HG03439 (cell line): ENCODE data around the gene FBN1.

Experiments used
- ATAC-seq: cut with Tn5 transposase; IDR thresholded peaks from one replicate; pipeline ENCODE4 v1.9.1; 2021; ENCODE audit warnings: mild to moderate bottlenecking, moderate library complexity; ENCODE audit not compliant: unreplicated experiment

FBN1 gene

DNA sequence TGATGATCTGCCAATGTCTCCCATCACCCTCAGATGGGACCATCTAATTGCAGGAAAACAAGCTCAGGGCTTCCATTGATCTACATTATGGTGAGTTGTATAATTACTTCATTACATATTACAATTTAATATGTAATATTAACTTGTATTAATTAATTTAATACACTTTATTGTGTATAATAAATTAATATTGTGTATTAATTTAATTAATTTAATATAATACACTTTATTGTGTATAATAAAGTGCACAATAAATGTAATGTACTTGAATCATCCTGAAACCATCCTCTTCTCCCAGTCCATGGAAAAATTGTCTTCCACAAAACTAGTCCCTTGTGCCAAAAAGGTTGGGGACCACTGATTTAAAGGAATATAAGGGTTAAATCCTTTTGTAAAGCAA is 123.4 kb downstream of the FBN1 start:
- no peak for ATAC-seq

DNA sequence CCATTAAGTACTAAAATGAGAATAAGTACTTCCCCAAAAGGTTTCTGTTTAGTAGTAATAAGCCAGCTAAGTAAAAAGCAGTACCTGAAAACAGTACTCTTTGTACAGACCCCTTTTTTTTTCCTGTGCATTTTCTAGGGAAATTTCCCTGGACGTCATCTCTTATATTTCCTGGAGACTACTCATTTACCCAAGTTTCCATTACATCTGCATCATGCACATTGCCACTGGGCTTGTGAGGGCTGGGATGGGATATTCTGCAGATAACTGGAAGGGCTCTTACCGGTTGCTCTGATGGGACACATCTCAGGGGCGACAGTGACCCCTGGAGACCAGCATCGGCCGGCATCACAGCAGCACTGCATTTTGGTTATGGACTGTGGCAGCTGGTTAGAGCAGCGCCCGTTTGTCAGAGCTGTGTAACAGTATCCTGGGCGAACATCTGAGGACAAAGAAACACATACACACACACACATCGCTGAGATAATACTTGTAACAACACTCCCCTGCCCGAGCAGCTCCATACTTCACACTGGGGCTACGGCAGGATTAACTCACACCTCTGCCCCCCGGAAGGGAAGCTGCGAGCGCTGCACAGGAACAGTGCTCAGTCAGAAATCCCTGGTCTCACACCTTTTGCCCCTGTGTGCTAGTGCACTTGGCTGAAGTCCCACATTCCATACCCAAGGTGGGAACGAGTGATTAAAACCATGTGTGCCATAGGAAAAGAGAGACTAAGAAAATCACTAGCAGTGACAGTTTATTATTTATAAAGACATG is 124.9 kb downstream of the FBN1 start:
- no peak for ATAC-seq

DNA sequence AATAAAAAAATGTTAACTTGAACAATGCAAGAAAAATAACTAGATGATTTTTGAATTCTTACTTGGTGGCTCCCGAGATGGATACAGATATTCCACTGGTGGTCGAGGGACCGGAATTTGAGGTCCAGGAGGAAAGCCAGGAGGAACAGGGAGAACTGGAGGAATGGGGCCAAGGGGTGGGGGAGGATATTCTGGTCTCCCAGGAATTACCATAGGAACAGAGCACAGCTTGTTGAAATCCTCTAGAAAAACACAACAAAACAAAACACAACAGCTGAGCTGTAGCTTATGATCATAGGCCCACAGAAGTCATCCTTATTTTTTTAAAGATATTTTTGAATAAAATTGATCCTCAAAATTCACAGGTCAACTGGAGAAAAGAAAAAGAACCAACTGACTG is 129.4 kb downstream of the FBN1 start:
- ATAC-seq = no peak

DNA sequence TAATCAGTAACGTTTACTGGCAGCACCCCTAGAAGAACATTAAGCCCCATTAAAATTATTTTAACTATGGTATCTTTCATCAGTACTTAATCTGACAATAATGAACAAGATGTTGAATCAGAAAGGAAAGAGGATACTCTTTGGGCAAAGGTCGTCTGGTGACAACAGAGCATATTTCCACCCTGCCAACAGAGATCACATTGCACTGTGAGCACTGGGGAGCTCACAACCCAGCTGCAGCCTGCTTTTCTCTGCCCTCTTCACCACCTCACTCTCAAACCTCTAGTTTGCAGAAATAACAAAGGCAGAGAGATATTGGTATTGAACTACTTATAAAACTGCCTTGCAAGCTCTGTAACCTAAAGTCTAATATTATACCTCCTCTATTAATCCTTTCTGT is 130.0 kb downstream of the FBN1 start:
- no peak for ATAC-seq

DNA sequence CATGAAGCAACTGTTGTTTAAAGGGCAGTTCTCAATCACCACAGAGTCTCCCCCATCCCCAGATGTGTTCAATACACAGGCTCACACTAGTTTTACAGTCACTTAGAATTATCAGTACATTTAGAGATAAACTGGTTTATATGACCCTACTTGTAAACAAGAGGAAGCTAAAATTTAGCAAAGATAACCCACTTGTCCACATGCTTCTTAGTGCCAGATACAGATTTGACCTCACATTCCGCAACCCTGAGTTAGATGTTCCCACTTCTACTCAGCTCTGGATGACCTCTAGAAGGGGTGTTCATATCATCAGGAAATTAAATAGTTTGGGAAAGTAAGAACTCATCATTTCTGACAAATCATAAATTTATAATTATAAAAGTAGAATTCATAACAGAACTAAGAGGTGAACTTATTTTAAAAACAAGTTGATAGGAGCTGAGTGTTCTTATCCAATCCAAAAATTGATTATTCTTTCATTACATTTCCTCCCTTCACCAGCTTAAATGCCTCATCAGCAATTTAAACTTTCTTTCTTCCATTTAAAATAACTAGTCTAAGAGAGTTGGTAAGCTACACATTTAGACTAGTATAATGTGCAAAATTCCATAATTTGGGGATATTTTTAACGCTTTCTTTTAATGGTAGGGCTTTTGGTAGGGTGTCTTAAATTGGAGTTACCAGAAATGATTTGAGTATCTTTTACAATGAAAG is 131.2 kb downstream of the FBN1 start:
- no peak for ATAC-seq

DNA sequence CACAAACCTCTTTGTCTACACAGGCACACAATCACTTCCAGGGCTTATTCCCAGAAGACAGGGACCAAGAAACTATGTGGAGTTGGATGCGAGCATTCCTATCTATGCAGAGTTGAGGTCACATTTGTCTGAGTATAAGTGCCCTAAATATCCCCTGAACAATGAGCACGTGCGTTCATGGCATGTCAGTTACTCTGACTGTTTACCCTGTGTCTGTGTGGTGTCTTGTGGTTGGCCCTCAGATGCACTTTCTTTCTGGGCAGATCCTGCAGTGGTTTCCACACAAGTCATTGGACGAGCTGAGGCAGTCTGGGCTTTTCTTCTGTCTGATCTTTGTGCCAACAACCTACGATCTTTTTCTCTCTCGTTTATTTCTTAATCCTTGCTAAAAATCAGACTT is 134.5 kb downstream of the FBN1 start:
- ATAC-seq = no peak

DNA sequence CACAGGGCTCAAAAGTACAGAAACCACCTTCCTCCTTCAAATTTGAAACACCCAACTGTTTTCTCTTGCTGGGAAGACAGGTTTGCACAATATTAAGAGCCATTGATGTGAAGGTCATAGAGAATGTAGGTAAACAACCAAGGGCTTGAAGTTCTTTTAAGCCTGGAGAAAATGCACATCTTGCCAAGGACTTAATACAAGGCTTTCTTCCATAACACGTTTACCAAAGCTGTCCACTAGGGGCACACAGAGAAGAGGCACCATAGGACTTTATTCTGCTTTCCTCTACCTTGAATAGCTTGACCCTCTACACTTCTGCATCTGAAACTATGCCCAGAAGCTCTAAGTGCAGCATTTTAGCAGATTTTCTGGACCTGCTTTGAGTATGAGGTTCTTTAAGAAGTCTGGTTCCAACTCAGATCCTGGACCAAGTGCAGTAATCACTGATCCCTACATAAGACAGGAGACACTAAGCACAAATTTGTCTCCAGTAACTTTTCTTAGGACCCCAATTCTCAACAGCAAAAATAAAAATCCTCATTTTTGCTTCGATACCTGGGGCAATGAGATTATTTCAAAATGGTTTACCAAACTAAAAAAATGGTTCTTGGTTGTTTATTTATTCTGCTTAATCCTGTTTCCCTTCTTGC is 138.0 kb downstream of the FBN1 start:
- peak; percentile 84 for ATAC-seq

DNA sequence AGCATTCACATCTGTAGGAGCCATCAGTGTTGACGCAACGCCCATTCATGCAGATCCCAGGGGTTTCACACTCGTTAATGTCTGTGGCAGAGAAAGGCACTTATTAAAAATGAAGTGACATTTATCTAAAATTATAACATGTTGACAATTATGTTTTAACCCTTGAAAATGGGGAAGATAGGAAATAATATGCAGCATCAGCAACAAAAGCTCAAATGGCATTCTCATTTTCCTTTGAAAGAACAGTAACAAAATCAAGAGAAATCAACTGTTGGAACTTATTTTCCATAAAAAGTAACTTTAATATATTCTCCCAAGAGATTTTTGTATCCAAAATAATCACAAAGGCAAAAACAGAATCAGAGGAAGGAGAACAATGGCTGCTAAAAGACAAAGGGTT is 140.4 kb downstream of the FBN1 start:
- no peak for ATAC-seq

DNA sequence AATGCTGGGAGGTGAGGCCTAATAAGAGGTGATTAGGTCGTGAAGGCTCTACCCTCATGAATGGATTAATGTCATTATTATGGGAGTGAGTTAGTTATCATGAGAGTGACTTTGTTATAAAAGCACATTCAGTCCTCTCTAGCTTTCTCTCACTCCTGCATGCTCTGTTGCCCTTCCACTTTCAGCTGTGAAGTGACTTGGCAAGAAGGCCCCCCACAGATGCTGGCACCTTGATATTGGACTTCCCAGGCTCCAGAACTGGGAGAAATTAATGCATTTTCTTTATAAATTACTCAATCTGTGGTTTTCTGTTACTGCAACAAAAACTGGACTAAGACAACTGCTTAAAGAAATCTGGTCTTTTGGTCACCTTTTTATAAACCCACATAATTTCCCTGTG is 144.3 kb downstream of the FBN1 start:
- peak; percentile 49 for ATAC-seq

DNA sequence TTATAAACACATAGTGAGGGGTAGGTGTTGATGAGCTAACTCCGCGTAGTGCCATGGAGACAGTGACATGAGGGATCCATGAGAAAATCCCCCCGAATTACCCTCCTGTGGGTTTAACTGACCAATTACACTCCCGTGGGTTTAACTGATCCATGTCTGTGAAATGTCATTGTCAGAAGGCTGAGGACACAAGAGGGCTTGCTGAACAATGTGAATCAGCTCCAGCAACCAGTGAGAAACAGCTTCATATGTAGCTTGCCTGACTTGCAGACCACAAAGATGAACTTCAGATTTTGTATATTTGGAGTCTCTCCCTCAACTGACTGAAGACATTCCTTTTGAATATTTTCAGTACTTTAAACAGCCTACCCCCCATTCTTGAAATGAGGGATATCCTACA is 144.9 kb downstream of the FBN1 start:
- no peak for ATAC-seq

DNA sequence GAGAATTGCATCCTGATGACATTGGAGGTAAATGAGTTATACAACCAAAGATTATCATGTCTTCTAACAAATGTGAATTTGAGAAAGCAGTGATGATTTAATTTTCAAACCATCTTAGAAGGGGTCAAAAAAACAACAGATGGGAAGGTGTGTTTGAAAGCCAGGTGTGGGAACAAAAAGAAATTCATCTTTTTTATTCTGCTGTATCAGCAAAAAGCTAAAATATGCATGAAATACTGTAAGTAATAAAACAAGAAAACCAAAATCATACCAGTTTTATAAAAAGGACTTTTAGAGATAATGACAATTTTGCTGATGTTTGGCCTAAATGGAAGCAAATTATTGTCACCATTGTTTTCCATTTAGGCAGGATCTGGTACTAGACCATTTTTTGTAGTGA is 145.5 kb downstream of the FBN1 start:
- no peak for ATAC-seq

DNA sequence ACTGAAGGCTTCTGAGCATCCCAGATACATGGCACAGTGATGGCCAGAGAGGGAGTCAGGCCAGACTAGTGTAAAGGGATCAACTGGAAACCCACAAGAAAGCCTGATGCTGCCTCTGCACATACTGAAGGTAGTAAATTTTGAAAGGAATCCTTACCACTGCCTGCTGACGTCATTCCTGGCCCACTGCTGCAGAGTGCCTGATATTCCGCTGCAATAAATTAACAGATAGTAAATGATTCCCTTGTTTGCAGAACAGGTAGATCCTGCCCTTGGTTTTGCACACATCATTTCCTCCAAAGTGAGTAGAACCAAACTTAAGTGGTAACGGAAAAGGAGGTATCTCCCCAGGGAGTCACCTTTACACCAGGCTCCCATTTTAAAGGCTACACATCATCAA is 146.7 kb downstream of the FBN1 start:
- no peak for ATAC-seq

DNA sequence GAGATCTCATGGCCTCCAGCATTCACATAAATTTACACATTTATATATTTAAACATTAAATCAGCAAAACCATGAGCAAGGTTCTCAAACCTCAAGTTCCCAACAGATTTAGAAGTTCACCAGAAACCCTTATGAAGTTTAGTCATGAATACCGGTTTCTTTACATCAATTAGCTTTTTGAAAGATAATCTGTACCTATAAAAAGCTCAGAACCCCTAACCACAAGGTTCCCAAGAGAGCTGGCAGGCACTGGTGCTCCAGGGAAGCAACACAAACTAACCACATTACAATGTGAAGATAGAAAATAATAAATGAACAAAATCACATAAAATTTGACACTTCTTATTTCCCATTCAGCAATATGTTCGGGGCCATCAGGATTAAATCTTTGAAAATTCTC is 150.9 kb downstream of the FBN1 start:
- no peak for ATAC-seq

DNA sequence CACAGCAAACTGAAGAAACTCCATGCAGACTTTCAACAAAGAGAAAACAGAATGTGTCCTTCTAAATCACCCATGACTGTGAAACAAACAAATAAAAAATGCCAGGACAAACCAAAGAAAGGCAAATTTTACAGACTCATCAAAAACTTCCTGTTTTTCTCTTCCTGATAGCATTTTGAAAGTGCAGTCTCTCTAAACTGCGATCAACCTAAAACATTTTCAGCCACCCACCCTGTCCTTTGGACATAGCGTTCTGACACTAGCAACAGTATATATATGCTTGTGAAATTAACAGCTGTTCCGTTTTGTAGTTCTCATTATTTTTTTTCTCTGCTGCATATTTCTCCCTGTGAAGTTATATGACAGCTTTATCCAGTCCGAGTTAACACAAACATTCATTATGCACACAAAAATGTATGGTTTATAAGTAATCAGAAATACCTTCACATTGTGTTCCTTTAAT is 151.7 kb downstream of the FBN1 start:
- no peak for ATAC-seq

DNA sequence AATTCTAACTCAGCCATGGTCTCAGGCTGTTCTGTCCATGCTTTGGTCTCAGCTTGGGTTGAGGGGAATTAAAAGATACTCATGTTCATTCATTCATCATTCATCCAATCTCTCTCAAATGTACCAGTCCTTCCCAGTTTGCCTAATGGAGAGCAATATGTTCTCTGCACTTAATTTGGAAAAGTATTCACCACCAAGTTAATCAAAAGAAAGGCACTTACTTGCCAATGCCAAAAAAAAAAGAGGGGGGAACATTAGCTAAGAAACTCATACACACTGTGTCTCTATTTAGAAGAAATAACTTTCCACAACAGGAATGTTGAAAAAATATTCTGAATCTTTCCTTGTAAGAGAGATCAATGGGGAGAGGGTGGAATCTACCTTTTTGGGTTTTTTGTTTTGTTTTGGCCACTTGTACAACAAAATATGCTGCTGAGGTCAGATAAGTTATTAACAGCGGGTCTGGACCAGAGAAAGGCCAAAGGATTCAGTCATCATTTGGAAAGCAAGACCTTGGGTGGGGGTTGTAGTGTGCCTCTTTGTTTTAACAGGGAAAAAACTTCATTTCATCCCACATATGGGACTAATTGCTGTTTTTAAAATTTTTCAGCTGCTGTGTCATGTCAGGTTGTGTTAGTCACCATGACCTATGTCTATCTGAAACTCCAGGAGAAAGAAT is 152.3 kb downstream of the FBN1 start:
- ATAC-seq = no peak

DNA sequence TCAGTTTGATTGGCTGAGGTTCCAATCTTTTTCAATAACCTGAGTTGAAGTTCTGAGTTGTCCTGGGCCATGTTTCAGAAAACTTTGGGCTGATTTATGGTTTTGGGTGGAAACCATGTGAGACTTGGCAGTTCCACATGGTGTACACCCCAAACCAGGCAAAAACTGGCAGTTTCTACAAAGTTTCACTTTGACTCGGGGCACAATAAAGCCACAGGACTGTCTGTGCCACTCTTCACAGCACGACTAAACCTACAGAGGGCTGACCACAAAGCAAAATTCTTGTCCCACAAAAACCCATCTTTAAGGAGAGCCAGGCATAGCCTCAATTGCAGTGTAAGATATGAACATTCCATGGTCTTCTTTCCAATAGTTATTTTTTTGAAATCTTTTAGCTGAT is 159.3 kb downstream of the FBN1 start:
- ATAC-seq = no peak

DNA sequence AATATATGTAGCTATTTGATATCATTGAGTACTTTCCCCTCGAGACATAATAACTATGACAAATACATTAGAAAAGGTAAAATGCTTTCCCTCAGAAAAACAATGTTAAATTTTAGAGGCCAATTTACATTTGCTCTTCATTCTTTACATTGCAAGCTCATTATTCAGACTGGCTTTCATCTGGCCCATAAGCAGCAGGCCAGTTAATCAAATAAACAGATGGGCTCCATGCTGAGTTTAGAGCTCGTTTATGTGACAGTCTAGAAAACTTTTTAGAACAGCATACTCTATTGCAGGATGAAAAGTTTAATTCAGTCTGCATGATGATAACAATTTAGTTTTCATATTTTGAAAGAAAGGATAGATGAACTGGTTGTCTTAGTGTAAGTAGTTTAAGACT is 163.7 kb downstream of the FBN1 start:
- no peak for ATAC-seq

DNA sequence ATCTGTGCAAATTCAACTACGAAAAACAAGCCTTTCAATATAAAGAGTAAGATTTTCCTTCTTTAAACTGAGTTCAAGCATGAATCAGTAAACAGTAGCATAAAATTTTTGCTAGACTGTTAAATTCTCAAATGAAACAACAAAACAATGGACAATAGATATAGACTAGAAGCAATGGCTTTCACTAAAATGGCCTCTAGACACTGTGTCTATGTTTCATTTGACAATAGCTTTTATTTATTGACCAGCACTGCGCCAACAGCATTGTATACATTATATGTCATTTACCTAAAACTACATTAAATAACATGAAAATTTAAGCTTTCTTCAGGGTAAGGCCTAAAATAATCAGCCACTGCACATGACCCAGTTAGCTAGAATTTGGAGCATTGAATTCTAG is 165.8 kb downstream of the FBN1 start:
- ATAC-seq = no peak

DNA sequence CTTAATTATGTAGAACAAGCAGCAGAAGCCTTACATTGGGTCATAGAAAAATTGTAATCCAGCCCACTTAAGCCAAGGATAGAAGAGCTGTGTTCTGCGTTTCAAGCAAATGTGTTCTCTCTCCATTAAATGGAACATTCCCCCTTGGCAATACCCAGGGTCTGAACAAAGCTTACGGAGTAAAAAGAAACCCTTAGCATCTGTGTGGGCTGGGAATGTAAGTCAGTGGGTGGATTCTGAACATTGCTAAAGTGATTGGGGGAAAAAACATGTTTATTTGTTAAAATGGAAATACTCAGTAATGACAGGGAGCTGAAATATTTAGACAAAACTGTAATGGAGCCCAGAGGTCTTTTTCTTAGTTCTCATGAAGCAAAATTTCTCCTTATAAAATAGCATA is 166.9 kb downstream of the FBN1 start:
- ATAC-seq = no peak

DNA sequence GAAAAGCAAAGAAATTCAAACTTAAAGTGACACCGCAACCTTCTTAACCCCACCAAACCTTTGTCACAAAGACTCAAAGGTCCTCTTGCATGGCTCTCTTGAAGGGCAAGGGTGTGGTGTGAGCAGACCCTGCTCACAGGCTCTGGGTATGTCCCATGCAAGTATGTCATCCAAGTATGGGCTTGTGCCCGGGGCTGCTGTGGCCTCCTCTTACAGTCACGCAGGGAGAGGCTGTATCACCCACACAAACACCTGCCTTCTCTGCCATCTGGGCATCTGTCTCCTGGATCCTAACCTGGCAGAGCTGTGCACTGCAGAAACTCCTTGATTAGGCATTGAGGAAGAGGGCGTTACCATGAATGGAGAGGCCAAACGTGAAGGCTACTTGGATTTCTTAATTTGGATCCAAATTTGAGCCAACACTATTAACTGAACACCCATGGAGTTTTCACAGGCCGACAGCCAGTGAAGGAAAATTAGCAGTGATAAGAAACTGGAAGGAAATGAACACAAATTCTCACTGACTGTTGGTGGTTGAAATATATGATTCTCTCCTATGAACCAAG is 167.6 kb downstream of the FBN1 start:
- ATAC-seq = no peak
